Glomerular endothelial cell (primary cell): ENCODE measurements around the gene VWA8. TPM values are rescaled to one million over a fixed set of nuclear protein-coding genes. Genes with fewer than 3 reads are reported as not detected.
"Not testable (repeated sequence)": the region's sequence is repeated elsewhere in the genome, so short reads cannot be mapped to it uniquely, and the experiment has no call there.

Experiments used
- DNase-seq: peaks from one replicate; pipeline ENCODE4 v3.0.0-alpha.2; 2011; ENCODE audit warnings: low read depth, low spot score; ENCODE audit errors: extremely low read depth
- total RNA-seq: library from RNA; depleted of rRNA; stranded (reverse); fragments of >200 nt; gene quantifications from 2 replicates; pipeline ENCODE4 v1.2.3, GENCODE V29; 2015

The VWA8 gene
- total RNA-seq, 1 donor from 2014 or later: 11.4 TPM

- DNase-seq: no peak
These were observed 204.6 kb downstream of the VWA8 start for GRCh38 chr13:41756198-41756880.

GRCh38 chr13:41751734-41752445 lies 209.0 kb downstream of the VWA8 start:
- no peak for DNase-seq

DNA sequence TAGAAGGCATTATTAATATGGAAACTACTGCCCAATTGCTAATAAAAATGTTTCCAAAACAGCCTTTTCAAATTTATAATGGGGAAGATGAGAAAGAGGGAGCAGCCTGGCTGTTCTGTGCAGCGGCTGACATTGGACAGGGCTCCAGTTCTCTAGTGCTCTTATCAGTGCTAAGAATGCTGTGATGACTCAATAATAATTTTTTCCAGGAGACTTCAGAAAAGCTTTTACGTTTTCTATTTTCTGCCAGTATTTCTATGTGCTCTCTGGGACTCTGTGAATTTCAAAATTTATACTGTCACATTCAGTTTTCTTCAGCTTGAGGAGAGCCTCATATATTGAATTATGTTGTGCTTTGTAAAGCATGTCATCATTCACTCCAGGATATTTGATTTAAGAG lies 209.6 kb downstream of the VWA8 start:
- no peak for DNase-seq

DNA sequence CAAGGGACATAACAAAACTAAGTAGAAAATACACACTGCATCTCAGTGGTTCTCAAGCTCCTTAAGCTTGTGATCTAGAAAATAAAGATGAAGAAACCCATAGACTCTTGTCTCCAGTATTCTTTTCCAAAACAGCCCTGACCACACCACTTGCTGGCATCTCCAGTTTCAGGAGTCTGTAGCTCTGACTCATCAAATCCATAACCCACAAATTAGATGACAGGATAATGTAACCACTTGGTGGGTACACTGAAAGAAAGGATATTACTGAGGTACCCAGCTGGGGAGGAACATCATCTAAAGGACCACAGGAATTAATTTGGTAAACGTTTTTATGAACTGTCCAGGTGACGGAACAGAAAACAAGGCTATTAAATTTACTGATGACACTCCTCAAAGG lies 214.7 kb downstream of the VWA8 start:
- DNase-seq: no peak

DNA sequence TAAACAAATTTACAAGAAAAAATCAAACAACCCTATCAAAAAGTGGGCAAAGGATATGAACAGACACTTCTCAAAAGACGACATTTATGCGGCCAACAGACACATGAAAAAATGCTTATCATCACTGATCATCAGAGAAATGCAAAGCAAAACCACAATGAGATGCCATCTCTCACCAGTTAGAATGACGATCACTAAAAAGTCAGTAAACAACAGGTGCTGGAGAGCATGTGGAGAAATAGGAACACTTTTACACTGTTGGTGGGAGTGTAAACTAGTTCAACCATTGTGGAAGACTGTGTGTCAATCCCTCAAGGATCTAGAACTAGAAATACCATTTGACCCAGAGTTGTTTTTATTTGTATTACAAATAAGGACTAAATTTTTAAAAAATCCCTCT lies 215.4 kb downstream of the VWA8 start:
- not testable (repeated sequence) for DNase-seq

- no peak for DNase-seq
These were observed 217.9 kb downstream of the VWA8 start for GRCh38 chr13:41742917-41743552.

- no peak for DNase-seq
These were observed 220.4 kb downstream of the VWA8 start for GRCh38 chr13:41740479-41740878.

GRCh38 chr13:41722684-41723535 lies 238.0 kb downstream of the VWA8 start:
- no peak for DNase-seq

GRCh38 chr13:41720839-41721561 lies 239.9 kb downstream of the VWA8 start:
- DNase-seq: no peak

GRCh38 chr13:41716236-41716635 lies 244.7 kb downstream of the VWA8 start:
- no peak for DNase-seq

DNA sequence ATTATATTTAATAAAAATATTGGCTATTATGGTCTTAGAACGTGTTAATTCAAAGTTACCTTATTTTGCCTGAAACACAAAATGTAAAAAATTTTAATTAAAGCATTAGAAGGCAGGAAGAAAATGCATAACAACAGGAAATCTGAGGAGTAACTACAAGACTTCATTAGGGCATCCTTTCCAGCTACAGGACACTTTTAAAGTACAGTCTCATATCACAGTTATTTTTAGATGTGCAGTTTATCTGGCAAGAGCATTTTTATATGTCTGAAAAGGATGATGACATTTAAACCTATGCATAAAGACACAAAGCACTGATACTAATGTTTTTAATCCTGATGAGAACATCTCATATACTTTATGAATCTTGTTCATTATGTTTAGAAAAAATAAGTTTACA lies 247.5 kb downstream of the VWA8 start:
- no peak for DNase-seq

- no peak for DNase-seq
These were observed 250.1 kb downstream of the VWA8 start for GRCh38 chr13:41710771-41711170.

DNA sequence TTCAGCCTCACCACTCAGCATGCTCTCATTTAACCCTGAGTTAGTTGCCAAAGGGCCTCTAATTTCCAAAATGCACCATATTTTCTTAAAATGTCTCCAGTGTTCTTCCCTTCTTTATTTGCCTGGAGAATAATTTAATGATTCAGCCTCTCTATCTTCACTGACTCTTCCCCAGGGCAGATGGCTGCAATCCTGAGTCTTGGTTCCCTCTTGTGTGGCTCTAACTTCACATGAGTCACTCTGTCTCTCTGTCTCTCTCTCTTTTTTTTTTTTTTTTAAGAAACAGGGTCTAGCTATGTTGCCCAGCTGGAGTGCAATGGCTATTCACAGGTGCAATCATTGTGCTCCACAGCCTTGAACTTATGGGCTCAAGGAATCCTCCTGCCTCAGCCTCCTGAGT lies 251.4 kb downstream of the VWA8 start:
- no peak for DNase-seq

DNA sequence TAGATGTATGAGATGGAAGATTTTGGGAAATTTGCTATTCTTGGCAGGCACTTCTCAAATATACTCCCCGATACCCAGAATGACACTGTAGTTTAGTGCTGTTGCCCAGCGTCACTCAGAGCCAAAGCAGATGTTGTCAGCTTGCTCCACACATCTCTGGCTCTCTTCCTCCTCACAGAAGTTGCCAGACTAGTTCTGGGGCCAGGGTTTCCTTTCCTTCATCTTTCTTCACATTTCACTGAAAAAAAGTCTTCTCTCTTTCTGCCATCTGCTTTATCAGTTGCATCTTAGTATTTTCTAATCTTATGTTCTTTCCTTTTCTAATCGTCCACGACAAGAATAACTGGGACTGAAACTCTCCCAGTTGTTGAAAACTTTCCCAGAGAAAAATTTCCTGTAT lies 252.2 kb downstream of the VWA8 start:
- DNase-seq: no peak

DNA sequence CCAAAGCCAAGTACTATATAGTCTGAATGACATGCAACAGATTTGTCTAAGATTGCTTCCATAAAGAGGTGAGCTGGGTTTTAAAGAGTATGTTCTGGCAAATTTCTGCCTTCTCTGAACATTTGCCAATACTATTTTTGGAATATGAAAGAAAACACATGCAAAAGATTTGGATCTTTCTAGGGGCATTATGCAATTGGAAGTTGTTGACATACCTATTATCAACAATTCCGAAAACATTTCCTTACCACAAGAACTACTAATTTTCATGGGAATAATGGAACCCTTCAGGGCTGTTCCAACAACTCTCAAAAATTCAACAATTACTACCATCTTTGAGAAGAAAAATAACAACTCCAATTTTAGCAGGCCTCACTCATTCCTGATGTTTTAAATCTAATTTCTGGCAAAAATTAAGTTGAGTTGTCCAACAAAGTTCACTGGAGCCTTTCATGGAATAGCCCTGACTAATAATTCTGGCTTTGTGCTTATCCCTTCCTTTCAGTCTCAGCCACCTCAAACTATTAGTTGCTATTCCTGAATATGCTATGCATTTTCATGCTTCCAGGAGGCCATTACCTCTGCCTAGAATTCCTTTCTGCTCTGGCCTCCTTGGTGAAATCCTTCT lies 253.6 kb downstream of the VWA8 start:
- no peak for DNase-seq

- DNase-seq: no peak
These were observed 254.8 kb downstream of the VWA8 start for GRCh38 chr13:41706152-41706551.

- DNase-seq: no peak
These were observed 258.4 kb downstream of the VWA8 start for GRCh38 chr13:41702540-41702939.

GRCh38 chr13:41701676-41702075 lies 259.2 kb downstream of the VWA8 start:
- no peak for DNase-seq

DNA sequence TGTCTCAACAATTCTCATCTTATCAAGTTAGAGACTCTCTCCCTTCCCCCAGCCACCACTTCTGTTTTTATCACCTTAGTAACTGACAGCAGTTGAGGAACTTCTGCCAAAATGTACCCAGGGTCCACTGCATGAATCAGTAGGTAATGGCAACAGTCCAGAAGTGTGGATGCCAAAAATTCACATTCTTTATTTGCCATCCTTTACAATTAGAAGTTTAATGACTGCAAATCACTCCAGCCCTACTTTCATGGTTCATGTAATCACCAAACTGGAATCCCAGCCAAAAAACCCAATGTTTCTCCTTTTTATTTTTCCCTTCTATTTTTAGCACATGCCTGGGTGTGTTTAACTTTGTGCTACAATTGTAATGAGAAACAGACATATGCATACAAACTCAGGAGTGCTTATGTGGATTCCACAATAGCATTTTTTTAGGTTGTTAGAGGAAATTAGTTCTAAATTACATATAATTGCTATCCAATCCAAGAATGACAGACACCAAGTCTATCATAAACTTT lies 260.1 kb downstream of the VWA8 start:
- no peak for DNase-seq

- no peak for DNase-seq
These were observed 261.1 kb downstream of the VWA8 start for GRCh38 chr13:41699759-41700158.
